Stimulated activated CD4-positive, alpha-beta T cell treated with anti-CD3 and anti-CD28 coated beads, TNF-alpha, amount 100 ng/mL, for 1 hour (primary cell): ENCODE measurements around the gene TP53.
A peak's percentile ranks its signal among the peaks of the same experiment; 100 is the strongest.

Experiments used
- DNase-seq, 3 donors: peaks; one replicate each; pipeline ENCODE4 v3.0.0-alpha.2; 2020; ENCODE audit warnings: low read depth in 3 of 3, low spot score in 1 of 3

Gene TP53

GRCh38 chr17:7687072-7687907 lies at the start of gene TP53:
TSS of gene TP53 (minus strand) at chr17:7687490. CDS start at chr17:7676594, 10,896 bp downstream.
- DNase-seq = peak; percentile 72 to 79 (median 73)

DNA sequence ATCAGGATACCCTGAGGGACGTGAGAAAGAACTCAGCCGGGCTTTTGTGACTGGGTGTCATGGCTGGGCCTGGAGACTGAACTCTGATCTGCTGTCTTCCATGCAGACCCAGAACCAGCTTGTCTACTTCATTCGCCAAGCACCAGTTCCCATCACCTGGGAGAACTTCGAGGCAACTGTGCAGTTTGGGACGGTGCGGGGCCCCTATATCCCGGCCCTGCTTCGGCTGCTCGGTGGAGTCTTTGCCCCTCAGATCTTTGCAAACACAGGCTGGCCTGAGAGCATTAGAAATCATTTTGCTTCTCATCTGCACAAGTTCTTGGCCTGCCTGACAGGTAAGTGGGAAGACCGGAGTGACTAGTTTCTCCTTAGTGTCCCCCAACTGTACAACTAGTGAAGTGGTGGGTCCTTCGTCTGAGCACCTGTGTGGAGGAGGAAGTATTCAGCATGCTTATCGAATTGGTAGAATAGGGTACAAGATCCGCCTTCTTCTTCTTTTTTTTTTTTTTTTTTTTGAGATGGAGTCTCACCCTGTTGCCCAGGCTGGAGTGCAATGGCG lies 45.8 kb upstream of the TP53 start:
- DNase-seq = no peak

- no peak for DNase-seq
Observed at GRCh38 chr17:7729816-7730215, 42.5 kb upstream of the TP53 start.

DNA sequence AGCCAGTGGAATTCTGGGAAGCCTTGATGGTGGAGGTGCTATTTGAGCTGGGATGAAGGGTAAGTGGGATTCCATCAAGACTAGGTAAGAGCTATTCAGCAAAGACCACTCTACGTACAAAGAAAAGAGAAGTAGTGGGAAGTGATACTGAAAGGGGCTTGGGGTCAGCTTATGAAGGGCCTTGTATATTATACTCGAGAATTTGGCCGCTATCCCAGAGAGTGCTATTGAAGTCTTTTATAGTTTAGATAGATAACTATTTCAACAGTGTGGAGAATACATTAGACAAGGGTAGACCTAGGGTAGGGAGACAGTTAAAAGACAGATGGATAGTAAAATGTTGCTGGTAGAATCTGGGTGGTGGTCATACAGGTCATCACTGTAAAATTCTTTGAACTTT lies 40.6 kb upstream of the TP53 start:
- DNase-seq = no peak

GRCh38 chr17:7721612-7722011 lies 34.3 kb upstream of the TP53 start:
- no peak for DNase-seq

GRCh38 chr17:7720125-7720524 lies 32.8 kb upstream of the TP53 start:
- no peak for DNase-seq

- DNase-seq = no peak
Observed at GRCh38 chr17:7719661-7720060, 32.4 kb upstream of the TP53 start.

DNA sequence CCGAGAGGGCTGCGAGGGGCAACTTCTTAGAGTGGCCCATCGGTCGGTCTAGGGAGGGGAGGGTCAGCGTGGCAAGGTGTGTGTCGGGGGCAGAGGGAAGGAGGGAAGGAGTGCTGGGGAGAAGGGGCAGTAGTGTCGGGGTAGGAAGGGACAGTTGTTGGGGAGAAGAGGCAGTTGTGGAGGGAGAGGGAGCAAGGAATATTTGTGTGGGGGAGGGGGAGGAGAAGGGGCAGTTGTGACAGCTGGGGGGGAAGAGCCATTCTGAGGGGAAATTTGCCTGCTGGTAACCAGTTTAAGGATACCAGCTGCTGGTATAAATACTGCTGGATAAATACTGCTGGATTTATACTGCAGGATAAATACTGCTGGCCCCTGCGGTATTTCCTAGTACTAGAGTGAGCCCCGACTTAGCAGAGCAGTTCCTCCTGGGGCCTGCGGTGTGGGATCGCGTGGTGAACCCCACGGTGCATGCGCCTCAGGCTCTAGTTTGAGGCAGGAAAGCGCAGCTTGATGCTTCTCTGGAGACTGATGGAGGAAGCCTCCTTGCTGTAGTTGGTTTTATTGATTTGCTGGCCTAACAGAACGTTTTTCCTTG lies 30.6 kb upstream of the TP53 start:
- DNase-seq = no peak

- DNase-seq = peak in 1 of 3 donors; percentile 21
Observed at GRCh38 chr17:7716901-7717755, 29.8 kb upstream of the TP53 start, which contains the start of gene DNAH2. TSS of gene DNAH2 (plus strand) at chr17:7717744. CDS start at chr17:7719735, 1,991 bp downstream.

- DNase-seq = no peak
Observed at GRCh38 chr17:7715936-7716886, 28.9 kb upstream of the TP53 start.

DNA sequence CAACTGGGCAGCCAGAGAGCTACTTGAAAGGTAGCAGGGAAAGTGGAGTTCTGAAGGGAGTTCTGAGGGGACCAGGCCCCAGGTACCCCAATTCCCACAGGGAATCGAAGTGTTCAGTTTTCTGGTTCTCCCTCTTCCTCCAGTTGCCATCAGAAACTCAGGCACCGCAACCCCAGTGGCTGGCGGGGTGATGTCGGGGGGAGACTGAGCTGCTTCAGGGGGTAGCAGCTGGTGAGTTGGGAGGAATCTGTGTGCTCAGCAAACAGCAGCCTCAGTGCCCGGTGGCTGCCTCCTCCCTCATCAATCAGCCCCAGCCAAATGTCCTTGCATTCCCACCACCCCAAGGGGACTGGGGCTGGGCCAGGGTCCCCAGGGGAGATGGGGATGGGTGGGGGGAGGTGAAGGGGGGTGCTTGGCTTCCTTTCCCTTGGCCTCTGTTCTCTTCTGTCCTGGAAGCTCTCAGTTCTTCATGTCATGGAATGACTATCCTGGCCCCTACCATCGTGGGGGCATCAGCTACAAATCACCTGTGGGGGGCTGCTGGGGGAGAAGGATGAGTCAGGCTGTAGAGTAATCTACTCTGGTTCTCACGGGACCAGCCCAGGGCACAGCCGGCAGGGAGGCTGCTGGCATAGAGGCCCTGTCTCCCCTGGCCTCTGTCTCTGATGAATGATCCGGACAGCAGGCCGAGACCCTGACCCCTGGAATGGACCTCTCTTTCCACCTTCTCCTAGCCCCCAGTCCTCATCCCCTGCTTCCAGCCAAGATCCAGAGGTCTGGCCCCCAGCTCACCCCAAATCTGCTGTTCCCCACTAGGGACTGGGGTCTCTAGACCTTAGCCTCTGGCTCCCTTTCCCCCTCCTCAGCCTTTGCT lies 27.7 kb upstream of the TP53 start:
- DNase-seq = no peak

GRCh38 chr17:7713782-7714181 lies 26.5 kb upstream of the TP53 start:
- no peak for DNase-seq

DNA sequence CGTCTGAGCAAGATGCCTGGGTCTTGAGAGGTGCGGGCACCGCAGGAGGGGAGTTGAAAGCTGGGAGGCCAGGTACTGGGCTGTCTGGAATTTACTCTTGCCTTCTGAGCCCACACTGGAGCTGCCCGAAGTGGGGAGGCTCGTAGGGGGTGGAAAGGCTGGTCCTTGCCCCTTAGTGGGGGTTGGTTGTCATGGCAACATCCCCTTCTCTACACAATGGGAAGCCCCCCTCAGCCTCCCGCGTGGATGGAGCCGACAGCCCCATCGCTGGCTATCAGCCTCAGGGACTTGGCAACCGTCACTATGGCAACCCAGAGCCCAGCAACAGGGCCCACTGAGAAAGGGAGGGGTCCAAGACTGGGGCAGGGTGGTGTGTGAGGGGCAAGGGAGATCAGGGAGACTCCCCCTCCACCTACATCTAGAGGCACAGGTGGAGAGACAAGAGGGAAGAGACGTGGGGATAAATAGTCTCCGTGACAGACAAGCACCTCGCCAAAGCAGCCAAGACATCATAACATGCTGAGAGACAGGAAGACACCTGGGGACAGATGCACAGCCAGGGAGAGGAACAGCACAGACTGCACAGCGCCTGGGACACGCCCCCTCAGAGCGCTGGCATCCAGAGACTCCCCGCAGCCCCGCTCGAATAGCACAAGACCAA lies 25.0 kb upstream of the TP53 start:
- no peak for DNase-seq

GRCh38 chr17:7711051-7711755 lies 23.9 kb upstream of the TP53 start:
- no peak for DNase-seq

DNA sequence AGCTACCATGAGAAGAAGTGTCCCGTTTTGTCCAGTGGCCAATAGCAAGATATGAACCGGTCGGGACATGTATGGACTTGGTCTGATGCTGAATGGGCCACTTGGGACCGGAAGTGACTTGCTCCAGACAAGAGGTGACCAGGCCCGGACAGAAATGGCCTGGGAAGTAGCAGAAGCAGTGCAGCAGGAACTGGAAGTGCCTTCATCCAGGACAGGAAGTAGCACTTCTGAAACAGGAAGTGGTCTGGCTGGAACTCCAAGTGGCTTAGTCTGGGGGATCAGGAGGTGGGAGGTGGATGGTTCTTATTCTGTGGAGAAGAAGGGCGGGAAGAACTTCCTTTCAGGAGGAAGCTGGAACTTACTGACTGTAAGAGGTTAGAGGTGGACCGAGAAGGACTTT lies 23.0 kb upstream of the TP53 start:
- DNase-seq = no peak

DNA sequence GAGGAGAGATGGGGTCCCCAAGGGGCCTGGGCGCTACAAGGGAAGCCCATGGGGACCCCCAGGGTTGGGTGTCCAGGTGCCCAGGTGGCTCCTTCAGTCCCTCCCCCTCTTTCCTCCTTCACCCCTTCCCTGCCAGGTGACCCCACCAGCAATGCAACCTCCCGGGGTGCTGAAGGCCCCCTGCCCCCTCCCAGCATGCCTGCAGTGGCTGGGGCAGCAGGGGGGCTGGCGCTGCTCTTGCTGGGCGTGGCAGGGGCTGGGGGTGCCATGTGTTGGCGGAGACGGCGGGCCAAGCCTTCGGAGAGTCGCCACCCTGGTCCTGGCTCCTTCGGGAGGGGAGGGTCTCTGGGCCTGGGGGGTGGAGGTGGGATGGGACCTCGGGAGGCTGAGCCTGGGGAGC lies 21.7 kb upstream of the TP53 start:
- no peak for DNase-seq

DNA sequence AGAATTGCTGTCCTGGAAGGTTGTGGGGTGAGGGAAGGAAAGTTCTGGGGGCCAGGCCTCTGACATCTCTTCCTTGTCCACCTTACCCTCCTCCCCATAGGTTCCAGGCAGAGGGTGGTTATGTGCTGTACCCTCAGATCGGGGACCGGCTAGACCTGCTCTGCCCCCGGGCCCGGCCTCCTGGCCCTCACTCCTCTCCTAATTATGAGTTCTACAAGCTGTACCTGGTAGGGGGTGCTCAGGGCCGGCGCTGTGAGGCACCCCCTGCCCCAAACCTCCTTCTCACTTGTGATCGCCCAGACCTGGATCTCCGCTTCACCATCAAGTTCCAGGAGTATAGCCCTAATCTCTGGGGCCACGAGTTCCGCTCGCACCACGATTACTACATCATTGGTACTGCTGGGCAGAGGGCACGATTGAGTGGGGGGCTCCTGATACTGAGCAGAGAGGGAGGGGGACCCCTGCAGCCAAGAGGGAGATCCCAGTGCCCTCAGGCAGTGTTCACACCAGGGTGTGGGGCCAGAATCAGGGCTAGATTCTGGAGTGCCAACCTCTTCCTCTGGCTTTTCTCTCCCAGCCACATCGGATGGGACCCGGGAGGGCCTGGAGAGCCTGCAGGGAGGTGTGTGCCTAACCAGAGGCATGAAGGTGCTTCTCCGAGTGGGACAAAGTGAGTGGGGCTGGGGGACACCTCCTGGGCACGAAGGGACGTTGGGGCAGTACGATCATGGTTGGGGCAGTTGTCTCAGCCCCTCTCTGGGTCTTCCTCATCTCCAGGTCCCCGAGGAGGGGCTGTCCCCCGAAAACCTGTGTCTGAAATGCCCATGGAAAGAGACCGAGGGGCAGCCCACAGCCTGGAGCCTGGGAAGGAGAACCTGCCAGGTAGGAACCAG lies 20.8 kb upstream of the TP53 start:
- DNase-seq = no peak
